Measurements from ENCODE around the gene C19orf38.
A peak's percentile ranks its signal among the peaks of the same experiment; 100 is the strongest.

Gene C19orf38

GRCh38 chr19:10820173-10820572 lies 28.0 kb upstream of the C19orf38 start:
- Histone ChIP-seq H3K36me3 (ENCODE audit: control insufficient read depth in 5 of 5, insufficient read depth in 5 of 5, low read length in 5 of 5) (peaks cover 0 to 76% (median 51%) of the 10 kb centered on the region in 5 donors), H3K4me1 (ENCODE audit: control insufficient read depth in 5 of 5, insufficient read depth in 5 of 5, low read length in 5 of 5) (peaks cover 0 to 36% (median 32%) of the 10 kb centered on the region in 5 donors), H3K4me3 (ENCODE audit: low read depth in 1 of 5, low read length in 5 of 5) (no peak overlapping the region), H3K9me3 (ENCODE audit: control insufficient read depth in 5 of 5, low read length in 5 of 5) (no peaks in the 10 kb centered on the region), H3K27me3 (ENCODE audit: control insufficient read depth in 5 of 5, insufficient read depth in 4 of 5, low read length in 5 of 5) (no peaks in the 10 kb centered on the region), H3K27ac (ENCODE audit: low read depth, low read length) (no peak overlapping the region), H3K9ac (ENCODE audit: low read length in 5 of 5) (no peak overlapping the region)

DNA sequence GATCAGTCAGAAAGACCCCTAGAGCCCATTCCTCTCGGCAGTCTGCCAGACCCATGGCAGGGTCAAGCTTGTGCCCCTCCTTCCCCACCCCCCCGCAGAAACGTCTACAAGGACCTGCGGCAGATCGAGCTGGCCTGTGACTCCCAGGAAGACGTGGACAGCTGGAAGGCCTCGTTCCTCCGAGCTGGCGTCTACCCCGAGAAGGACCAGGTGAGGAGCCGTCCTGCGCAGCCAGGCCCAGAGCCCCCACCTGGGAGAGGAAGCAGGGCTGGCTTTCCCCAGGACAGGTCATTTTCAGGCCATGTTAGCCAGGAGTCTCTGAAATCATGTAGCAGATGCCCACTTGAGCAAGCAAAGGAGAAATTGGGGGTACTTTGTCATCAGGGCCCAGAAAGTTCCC lies 24.5 kb upstream of the C19orf38 start:
- no peak overlapping the region for H3K27ac ChIP-seq (ENCODE audit: low read depth, low read length)
- no peaks in the 10 kb centered on the region for H3K27me3 ChIP-seq (ENCODE audit: control insufficient read depth in 5 of 5, insufficient read depth in 4 of 5, low read length in 5 of 5)
- peaks cover 0 to 5% (median 2%) of the 10 kb centered on the region in 5 donors for H3K4me1 ChIP-seq (ENCODE audit: control insufficient read depth in 5 of 5, insufficient read depth in 5 of 5, low read length in 5 of 5)
- no peak overlapping the region for H3K4me3 ChIP-seq (ENCODE audit: low read depth in 1 of 5, low read length in 5 of 5)
- peaks cover 0 to 68% (median 62%) of the 10 kb centered on the region in 5 donors for H3K36me3 ChIP-seq (ENCODE audit: control insufficient read depth in 5 of 5, insufficient read depth in 5 of 5, low read length in 5 of 5)
- no peaks in the 10 kb centered on the region for H3K9me3 ChIP-seq (ENCODE audit: control insufficient read depth in 5 of 5, low read length in 5 of 5)
- H3K9ac ChIP-seq (ENCODE audit: low read length in 5 of 5), result no peak overlapping the region

- no peaks in the 10 kb centered on the region for H3K4me1 ChIP-seq (ENCODE audit: control insufficient read depth in 5 of 5, insufficient read depth in 5 of 5, low read length in 5 of 5)
Measured at GRCh38 chr19:10826231-10826630, 22.0 kb upstream of the C19orf38 start.

GRCh38 chr19:10826846-10827245 lies 21.4 kb upstream of the C19orf38 start:
- H3K4me1 ChIP-seq (ENCODE audit: control insufficient read depth in 5 of 5, insufficient read depth in 5 of 5, low read length in 5 of 5), result no peaks in the 10 kb centered on the region
- no peak overlapping the region for H3K27ac ChIP-seq (ENCODE audit: low read depth, low read length)
- H3K4me3 ChIP-seq (ENCODE audit: low read depth in 1 of 5, low read length in 5 of 5), result no peak overlapping the region
- H3K9me3 ChIP-seq (ENCODE audit: control insufficient read depth in 5 of 5, low read length in 5 of 5), result no peaks in the 10 kb centered on the region
- H3K27me3 ChIP-seq (ENCODE audit: control insufficient read depth in 5 of 5, insufficient read depth in 4 of 5, low read length in 5 of 5), result no peaks in the 10 kb centered on the region
- H3K36me3 ChIP-seq (ENCODE audit: control insufficient read depth in 5 of 5, insufficient read depth in 5 of 5, low read length in 5 of 5), result peaks cover 0 to 74% (median 65%) of the 10 kb centered on the region in 5 donors
- H3K9ac ChIP-seq (ENCODE audit: low read length in 5 of 5), result no peak overlapping the region

More at GRCh38 chr19:10826231-10826630, 22.0 kb upstream of the C19orf38 start:
- H3K9me3 ChIP-seq (ENCODE audit: control insufficient read depth in 5 of 5, low read length in 5 of 5), result no peaks in the 10 kb centered on the region
- no peaks in the 10 kb centered on the region for H3K27me3 ChIP-seq (ENCODE audit: control insufficient read depth in 5 of 5, insufficient read depth in 4 of 5, low read length in 5 of 5)
- H3K9ac ChIP-seq (ENCODE audit: low read length in 5 of 5), result no peak overlapping the region
- H3K4me3 ChIP-seq (ENCODE audit: low read depth in 1 of 5, low read length in 5 of 5), result no peak overlapping the region
- peaks cover 0 to 72% (median 63%) of the 10 kb centered on the region in 5 donors for H3K36me3 ChIP-seq (ENCODE audit: control insufficient read depth in 5 of 5, insufficient read depth in 5 of 5, low read length in 5 of 5)
- H3K27ac ChIP-seq (ENCODE audit: low read depth, low read length), result no peak overlapping the region

- H3K9ac ChIP-seq (ENCODE audit: low read length in 5 of 5), result no peak overlapping the region
- H3K27ac ChIP-seq (ENCODE audit: low read depth, low read length), result no peak overlapping the region
- peaks cover 0 to 84% (median 73%) of the 10 kb centered on the region in 5 donors for H3K36me3 ChIP-seq (ENCODE audit: control insufficient read depth in 5 of 5, insufficient read depth in 5 of 5, low read length in 5 of 5)
- no peaks in the 10 kb centered on the region for H3K27me3 ChIP-seq (ENCODE audit: control insufficient read depth in 5 of 5, insufficient read depth in 4 of 5, low read length in 5 of 5)
- no peaks in the 10 kb centered on the region for H3K9me3 ChIP-seq (ENCODE audit: control insufficient read depth in 5 of 5, low read length in 5 of 5)
- no peak overlapping the region for H3K4me3 ChIP-seq (ENCODE audit: low read depth in 1 of 5, low read length in 5 of 5)
- no peaks in the 10 kb centered on the region for H3K4me1 ChIP-seq (ENCODE audit: control insufficient read depth in 5 of 5, insufficient read depth in 5 of 5, low read length in 5 of 5)
Measured at GRCh38 chr19:10828981-10829821, 19.0 kb upstream of the C19orf38 start.

DNA sequence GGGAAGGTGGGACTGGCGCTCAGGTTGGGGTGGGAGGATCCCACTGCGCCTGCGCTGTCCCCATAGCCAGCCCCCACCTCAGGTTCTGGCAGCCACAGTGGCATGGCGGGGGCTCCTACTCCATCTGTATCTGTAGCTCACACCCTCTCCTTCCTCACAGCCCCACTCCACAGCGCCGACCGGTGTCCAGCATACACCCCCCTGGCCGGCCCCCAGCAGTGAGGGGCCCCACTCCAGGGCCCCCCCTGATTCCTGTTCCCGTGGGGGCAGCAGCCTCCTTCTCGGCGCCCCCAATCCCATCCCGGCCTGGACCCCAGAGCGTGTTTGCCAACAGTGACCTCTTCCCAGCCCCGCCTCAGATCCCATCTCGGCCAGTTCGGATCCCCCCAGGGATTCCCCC lies 18.2 kb upstream of the C19orf38 start:
- no peaks in the 10 kb centered on the region for H3K27me3 ChIP-seq (ENCODE audit: control insufficient read depth in 5 of 5, insufficient read depth in 4 of 5, low read length in 5 of 5)
- no peak overlapping the region for H3K9ac ChIP-seq (ENCODE audit: low read length in 5 of 5)
- no peaks in the 10 kb centered on the region for H3K9me3 ChIP-seq (ENCODE audit: control insufficient read depth in 5 of 5, low read length in 5 of 5)
- peaks cover 0 to 80% (median 66%) of the 10 kb centered on the region in 5 donors for H3K36me3 ChIP-seq (ENCODE audit: control insufficient read depth in 5 of 5, insufficient read depth in 5 of 5, low read length in 5 of 5)
- no peak overlapping the region for H3K4me3 ChIP-seq (ENCODE audit: low read depth in 1 of 5, low read length in 5 of 5)
- H3K4me1 ChIP-seq (ENCODE audit: control insufficient read depth in 5 of 5, insufficient read depth in 5 of 5, low read length in 5 of 5), result peaks cover 0 to 3% (median 3%) of the 10 kb centered on the region in 5 donors
- H3K27ac ChIP-seq (ENCODE audit: low read depth, low read length), result no peak overlapping the region

DNA sequence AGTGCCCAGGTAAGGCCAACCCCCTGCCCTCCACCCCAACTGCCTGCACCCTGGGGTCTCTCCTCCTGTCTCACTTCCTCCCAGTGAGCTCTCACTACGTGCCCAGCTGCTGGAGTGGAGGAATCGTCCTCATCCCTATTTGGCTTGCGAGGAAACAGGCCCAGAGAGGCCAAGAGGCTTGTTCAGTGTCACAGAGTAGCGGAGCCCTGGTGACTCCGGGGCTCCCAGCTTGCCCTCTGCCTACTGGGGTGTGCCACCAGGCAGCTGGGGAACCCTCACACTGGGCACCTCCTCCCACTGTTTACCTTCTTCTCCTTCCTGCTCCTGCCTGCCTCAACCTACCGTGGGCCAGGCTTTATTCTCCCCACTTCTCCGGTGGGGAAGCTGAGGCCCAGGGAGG lies 17.8 kb upstream of the C19orf38 start:
- Histone ChIP-seq H3K4me3 (ENCODE audit: low read depth in 1 of 5, low read length in 5 of 5) (no peak overlapping the region), H3K9me3 (ENCODE audit: control insufficient read depth in 5 of 5, low read length in 5 of 5) (no peaks in the 10 kb centered on the region), H3K36me3 (ENCODE audit: control insufficient read depth in 5 of 5, insufficient read depth in 5 of 5, low read length in 5 of 5) (peaks cover 0 to 77% (median 62%) of the 10 kb centered on the region in 5 donors)

DNA sequence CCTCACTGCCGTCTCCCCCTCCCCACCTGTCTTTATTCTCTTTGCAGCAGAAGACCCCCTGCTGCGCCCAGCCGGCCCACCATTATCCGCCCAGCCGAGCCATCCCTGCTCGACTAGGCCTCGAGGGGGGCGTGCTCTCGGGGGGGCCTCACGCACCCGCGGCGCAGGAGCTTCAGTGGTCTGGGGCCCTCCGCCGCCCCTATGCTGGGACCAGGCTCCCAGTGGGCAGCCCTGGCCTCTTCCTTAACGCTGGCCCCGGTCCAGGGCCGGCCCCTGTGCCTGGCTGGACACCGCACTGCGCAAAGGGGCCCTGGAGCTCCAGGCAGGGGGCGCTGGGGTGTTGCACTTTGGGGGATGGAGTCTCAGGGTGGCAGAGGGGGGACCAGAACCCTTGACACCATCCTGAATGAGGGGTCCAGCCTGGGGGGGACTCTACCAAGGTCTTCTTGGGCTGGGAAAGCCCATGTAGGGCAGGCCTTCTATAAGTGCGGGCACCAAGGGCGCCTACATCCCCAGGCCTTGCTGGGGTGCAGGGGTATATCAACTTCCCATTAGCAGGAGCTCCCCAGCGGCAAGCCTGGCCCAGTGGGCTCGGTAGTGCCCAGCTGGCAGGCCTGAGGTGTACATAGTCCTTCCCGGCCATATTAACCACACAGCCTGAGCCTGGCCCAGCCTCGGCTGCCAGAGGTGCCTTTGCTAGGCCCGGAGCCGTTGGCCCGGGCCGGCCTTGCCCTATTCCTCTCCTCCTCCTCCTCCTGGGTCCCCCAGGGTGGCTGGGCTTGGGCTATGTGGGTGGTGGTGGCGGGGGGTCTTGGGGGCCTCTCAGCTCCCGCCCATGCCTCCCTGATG lies 17.1 kb upstream of the C19orf38 start:
- no peak overlapping the region for H3K4me3 ChIP-seq (ENCODE audit: low read depth in 1 of 5, low read length in 5 of 5)
- peaks cover 0 to 69% (median 55%) of the 10 kb centered on the region in 5 donors for H3K36me3 ChIP-seq (ENCODE audit: control insufficient read depth in 5 of 5, insufficient read depth in 5 of 5, low read length in 5 of 5)
- no peaks in the 10 kb centered on the region for H3K9me3 ChIP-seq (ENCODE audit: control insufficient read depth in 5 of 5, low read length in 5 of 5)
- no peaks in the 10 kb centered on the region for H3K27me3 ChIP-seq (ENCODE audit: control insufficient read depth in 5 of 5, insufficient read depth in 4 of 5, low read length in 5 of 5)
- no peak overlapping the region for H3K27ac ChIP-seq (ENCODE audit: low read depth, low read length)
- peaks cover 0 to 11% (median 9%) of the 10 kb centered on the region in 5 donors for H3K4me1 ChIP-seq (ENCODE audit: control insufficient read depth in 5 of 5, insufficient read depth in 5 of 5, low read length in 5 of 5)
- no peak overlapping the region for H3K9ac ChIP-seq (ENCODE audit: low read length in 5 of 5)

More for the DNA sequence above, 17.8 kb upstream of the C19orf38 start:
- no peak overlapping the region for H3K9ac ChIP-seq (ENCODE audit: low read length in 5 of 5)
- no peaks in the 10 kb centered on the region for H3K27me3 ChIP-seq (ENCODE audit: control insufficient read depth in 5 of 5, insufficient read depth in 4 of 5, low read length in 5 of 5)
- H3K27ac ChIP-seq (ENCODE audit: low read depth, low read length), result no peak overlapping the region
- H3K4me1 ChIP-seq (ENCODE audit: control insufficient read depth in 5 of 5, insufficient read depth in 5 of 5, low read length in 5 of 5), result peaks cover 0 to 7% (median 7%) of the 10 kb centered on the region in 5 donors

GRCh38 chr19:10831987-10832938 lies 16.0 kb upstream of the C19orf38 start:
- H3K36me3 ChIP-seq (ENCODE audit: control insufficient read depth in 5 of 5, insufficient read depth in 5 of 5, low read length in 5 of 5), result peaks cover 0 to 59% (median 46%) of the 10 kb centered on the region in 5 donors
- H3K27me3 ChIP-seq (ENCODE audit: control insufficient read depth in 5 of 5, insufficient read depth in 4 of 5, low read length in 5 of 5), result no peaks in the 10 kb centered on the region
- no peak overlapping the region for H3K27ac ChIP-seq (ENCODE audit: low read depth, low read length)
- peaks cover 0 to 6% (median 5%) of the 10 kb centered on the region in 5 donors for H3K9me3 ChIP-seq (ENCODE audit: control insufficient read depth in 5 of 5, low read length in 5 of 5)
- peaks cover 0 to 20% (median 17%) of the 10 kb centered on the region in 5 donors for H3K4me1 ChIP-seq (ENCODE audit: control insufficient read depth in 5 of 5, insufficient read depth in 5 of 5, low read length in 5 of 5)
- peak overlapping the region in 1 of 5 donors; percentile 21 for H3K9ac ChIP-seq (ENCODE audit: low read length in 5 of 5)
- H3K4me3 ChIP-seq (ENCODE audit: low read depth in 1 of 5, low read length in 5 of 5), result no peak overlapping the region
